Stomach (tissue), 4 donors: ENCODE measurements around the gene KRT83.

Experiments
- EP300 ChIP-seq: sonication (generic); formaldehyde crosslinking; IDR thresholded peaks from one replicate; pipeline ENCODE4 v1.6.1; 2017; ENCODE audit warnings: antibody characterized with exemption
- TF ChIP-seq, protein P1 (sequence below), 7 experiments: fragments of 450-650 bp in 4 of 7; fragments of 200-600 bp in 3 of 7; sonication (generic) in 3 of 7; IDR thresholded peaks; one replicate each; pipeline ENCODE4 v1.5.1; 2016 to 2019; ENCODE audit warnings: antibody characterized with exemption in 7 of 7, control low read depth in 2 of 7, mild to moderate bottlenecking in 1 of 7

GRCh38 chr12:52350786-52351185 lies 29.6 kb upstream of the KRT83 start:
- TF ChIP-seq, protein P1, sequence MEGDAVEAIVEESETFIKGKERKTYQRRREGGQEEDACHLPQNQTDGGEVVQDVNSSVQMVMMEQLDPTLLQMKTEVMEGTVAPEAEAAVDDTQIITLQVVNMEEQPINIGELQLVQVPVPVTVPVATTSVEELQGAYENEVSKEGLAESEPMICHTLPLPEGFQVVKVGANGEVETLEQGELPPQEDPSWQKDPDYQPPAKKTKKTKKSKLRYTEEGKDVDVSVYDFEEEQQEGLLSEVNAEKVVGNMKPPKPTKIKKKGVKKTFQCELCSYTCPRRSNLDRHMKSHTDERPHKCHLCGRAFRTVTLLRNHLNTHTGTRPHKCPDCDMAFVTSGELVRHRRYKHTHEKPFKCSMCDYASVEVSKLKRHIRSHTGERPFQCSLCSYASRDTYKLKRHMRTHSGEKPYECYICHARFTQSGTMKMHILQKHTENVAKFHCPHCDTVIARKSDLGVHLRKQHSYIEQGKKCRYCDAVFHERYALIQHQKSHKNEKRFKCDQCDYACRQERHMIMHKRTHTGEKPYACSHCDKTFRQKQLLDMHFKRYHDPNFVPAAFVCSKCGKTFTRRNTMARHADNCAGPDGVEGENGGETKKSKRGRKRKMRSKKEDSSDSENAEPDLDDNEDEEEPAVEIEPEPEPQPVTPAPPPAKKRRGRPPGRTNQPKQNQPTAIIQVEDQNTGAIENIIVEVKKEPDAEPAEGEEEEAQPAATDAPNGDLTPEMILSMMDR (IDR thresholded peaks at IDR 0.05): no peak
- no peak for TF ChIP-seq EP300
